Activated T-cell treated with anti-CD3 and anti-CD28 coated beads for 48 hours (primary cell): Measurements from ENCODE around the gene HEATR5A.
A peak's percentile ranks its signal among the peaks of the same experiment; 100 is the strongest.
"Not testable (repeated sequence)": the region's sequence is repeated elsewhere in the genome, so short reads cannot be mapped to it uniquely, and the experiment has no call there.

Experiments used
- DNase-seq: peaks from one replicate; pipeline ENCODE4 v3.0.0-alpha.2; 2020; ENCODE audit warnings: low read depth

HEATR5A gene

GRCh38 chr14:31388687-31389413, 31.5 kb downstream of the HEATR5A start:
- peak; percentile 4 for DNase-seq

- no peak for DNase-seq
Measured at GRCh38 chr14:31387091-31387490, 33.3 kb downstream of the HEATR5A start.

GRCh38 chr14:31386271-31386670, 34.1 kb downstream of the HEATR5A start:
- DNase-seq: no peak

GRCh38 chr14:31382221-31382620, 38.1 kb downstream of the HEATR5A start:
- DNase-seq: no peak

GRCh38 chr14:31380106-31380505, 40.2 kb downstream of the HEATR5A start:
- no peak for DNase-seq

GRCh38 chr14:31379125-31379947, 41.0 kb downstream of the HEATR5A start:
- DNase-seq: not testable (repeated sequence)

- DNase-seq: no peak
Measured at GRCh38 chr14:31377433-31377832, 42.9 kb downstream of the HEATR5A start.

- DNase-seq: no peak
Measured at GRCh38 chr14:31371646-31372045, 48.7 kb downstream of the HEATR5A start.

GRCh38 chr14:31363331-31364073, 56.8 kb downstream of the HEATR5A start:
- DNase-seq: no peak

GRCh38 chr14:31362746-31363145, 57.6 kb downstream of the HEATR5A start:
- DNase-seq: no peak

- not testable (repeated sequence) for DNase-seq
Measured at GRCh38 chr14:31361761-31362160, 58.6 kb downstream of the HEATR5A start.

- no peak for DNase-seq
Measured at GRCh38 chr14:31360919-31361662, 59.3 kb downstream of the HEATR5A start.

GRCh38 chr14:31357279-31357678, 63.1 kb downstream of the HEATR5A start:
- no peak for DNase-seq

- DNase-seq: no peak
Measured at GRCh38 chr14:31346097-31346496, 74.3 kb downstream of the HEATR5A start.

- no peak for DNase-seq
Measured at GRCh38 chr14:31341280-31341679, 79.1 kb downstream of the HEATR5A start.

- no peak for DNase-seq
Measured at GRCh38 chr14:31340297-31341063, 79.9 kb downstream of the HEATR5A start.

GRCh38 chr14:31339743-31340142, 80.6 kb downstream of the HEATR5A start:
- DNase-seq: no peak

GRCh38 chr14:31337331-31337730, 83.0 kb downstream of the HEATR5A start:
- DNase-seq: no peak

GRCh38 chr14:31336646-31337045, 83.7 kb downstream of the HEATR5A start:
- no peak for DNase-seq

- DNase-seq: not testable (repeated sequence)
Measured at GRCh38 chr14:31331395-31331794, 89.0 kb downstream of the HEATR5A start.

- DNase-seq: not testable (repeated sequence)
Measured at GRCh38 chr14:31329876-31330521, 90.4 kb downstream of the HEATR5A start.
